ENCODE measurements around the gene LEFTY1. TPM values are rescaled to one million over a fixed set of nuclear protein-coding genes. Genes with fewer than 3 reads are reported as not detected.

Gene LEFTY1
- total and polyA plus RNA-seq, 2 of the 13 experiments (the other 11 are each of a cell fraction or from before 2014, with no cell fraction given), result 0.29 to 0.79 TPM

- TF ChIP-seq AHDC1 (CRISPR knock-in tag; IDR thresholded peaks at IDR 0.05; ENCODE audit: borderline replicate concordance) (no peak), REPIN1 (CRISPR knock-in tag; IDR thresholded peaks at IDR 0.05; ENCODE audit: borderline replicate concordance, low read depth) (no peak), ZSCAN5A (CRISPR knock-in tag; IDR thresholded peaks at IDR 0.05; ENCODE audit: borderline replicate concordance) (no peak), ZNF607 (CRISPR knock-in tag; IDR thresholded peaks at IDR 0.05; ENCODE audit: borderline replicate concordance) (no peak), ZFP36L1 (CRISPR knock-in tag; IDR thresholded peaks at IDR 0.05) (no peak), TIGD3 (CRISPR knock-in tag; IDR thresholded peaks at IDR 0.05; ENCODE audit: borderline replicate concordance) (no peak), FOSL2 (CRISPR knock-in tag; IDR thresholded peaks at IDR 0.05) (no peak), TCF12 (IDR thresholded peaks at IDR 0.05) (no peak), TCF12 (CRISPR knock-in tag; IDR thresholded peaks at IDR 0.05) (no peak), ZUFSP (CRISPR knock-in tag; IDR thresholded peaks at IDR 0.05; ENCODE audit: borderline replicate concordance) (no peak), ZFP90 (CRISPR knock-in tag; IDR thresholded peaks at IDR 0.05; ENCODE audit: borderline replicate concordance) (no peak), CEBPB (IDR thresholded peaks at IDR 0.05; ENCODE audit: borderline replicate concordance, low read depth, low read length) (no peak), SNAPC2 (CRISPR knock-in tag; IDR thresholded peaks at IDR 0.05) (no peak), CBX5 (CRISPR knock-in tag; IDR thresholded peaks at IDR 0.05; ENCODE audit: borderline replicate concordance) (no peak), KLF13 (CRISPR knock-in tag; IDR thresholded peaks at IDR 0.05) (no peak)
Observed at GRCh38 chr1:225881081-225881958, 7.6 kb downstream of the LEFTY1 start (continued).
